GM18505 (cell line): ENCODE data around the gene MGAT5.
A peak's percentile ranks its signal among the peaks of the same experiment; 100 is the strongest.

Experiments used
- ATAC-seq: cut with Tn5 transposase; IDR thresholded peaks from one replicate; pipeline ENCODE4 v1.9.1; 2021; ENCODE audit not compliant: unreplicated experiment
- POLR2A ChIP-seq: IDR thresholded peaks from 4 replicates; pipeline ENCODE4 v1.6.1; 2011; ENCODE audit warnings: borderline replicate concordance; ENCODE audit not compliant: insufficient read depth, insufficient read length; ENCODE audit errors: extremely low read depth

MGAT5 gene

DNA sequence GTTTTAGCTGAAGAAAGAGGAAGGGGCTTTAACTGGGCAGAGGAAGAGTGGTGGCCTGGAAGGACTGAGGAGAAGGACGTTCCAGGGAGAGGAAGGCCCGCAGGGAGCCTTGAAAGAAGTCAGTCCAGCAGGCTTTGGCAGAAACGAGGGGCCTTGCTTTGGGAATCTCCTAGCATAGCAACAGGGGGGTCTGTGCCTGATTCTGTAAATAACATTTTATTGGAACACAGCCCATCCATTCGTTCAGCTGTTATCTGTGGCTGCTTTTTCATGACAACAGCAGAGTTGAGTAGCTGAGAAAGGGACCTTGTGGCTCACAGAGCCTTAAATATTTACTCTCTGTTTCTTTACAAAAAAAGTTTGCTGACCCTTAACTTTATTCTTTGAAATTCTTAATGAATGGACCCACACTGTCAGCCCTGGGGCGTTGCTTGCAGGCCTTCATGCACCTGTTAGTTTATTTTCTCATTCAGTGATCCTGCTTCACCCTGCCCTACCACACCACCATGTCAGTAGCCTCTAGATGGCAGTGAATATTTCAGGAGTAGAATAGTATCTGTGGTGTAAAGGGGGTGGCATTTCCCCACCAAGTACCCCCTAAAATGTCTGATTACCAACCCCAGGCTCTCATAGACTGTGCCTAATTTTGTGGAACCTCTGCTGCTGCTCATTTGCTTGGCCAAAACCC lies 61.0 kb downstream of the MGAT5 start:
- TF ChIP-seq POLR2A = no peak
- no peak for ATAC-seq

DNA sequence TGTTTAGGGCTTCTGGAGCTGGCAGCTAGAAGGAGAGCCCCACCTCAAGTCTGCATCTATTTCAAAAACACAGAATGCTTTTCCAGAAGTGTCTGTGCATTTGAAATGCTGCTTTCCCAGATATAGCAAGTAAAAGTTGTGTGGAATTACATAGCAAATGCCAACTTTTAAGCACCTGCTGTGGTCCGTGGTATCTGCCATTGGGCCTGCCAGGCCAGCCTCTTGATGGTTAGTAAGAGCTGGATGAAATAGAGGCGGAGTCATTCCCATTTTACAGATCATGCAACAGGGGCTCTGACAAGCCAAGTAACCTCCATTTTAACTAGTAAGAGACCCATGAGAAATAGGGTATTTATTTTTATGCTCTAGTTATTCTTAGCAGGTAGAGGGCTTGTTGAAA lies 61.6 kb downstream of the MGAT5 start:
- TF ChIP-seq POLR2A = no peak
- ATAC-seq = no peak

DNA sequence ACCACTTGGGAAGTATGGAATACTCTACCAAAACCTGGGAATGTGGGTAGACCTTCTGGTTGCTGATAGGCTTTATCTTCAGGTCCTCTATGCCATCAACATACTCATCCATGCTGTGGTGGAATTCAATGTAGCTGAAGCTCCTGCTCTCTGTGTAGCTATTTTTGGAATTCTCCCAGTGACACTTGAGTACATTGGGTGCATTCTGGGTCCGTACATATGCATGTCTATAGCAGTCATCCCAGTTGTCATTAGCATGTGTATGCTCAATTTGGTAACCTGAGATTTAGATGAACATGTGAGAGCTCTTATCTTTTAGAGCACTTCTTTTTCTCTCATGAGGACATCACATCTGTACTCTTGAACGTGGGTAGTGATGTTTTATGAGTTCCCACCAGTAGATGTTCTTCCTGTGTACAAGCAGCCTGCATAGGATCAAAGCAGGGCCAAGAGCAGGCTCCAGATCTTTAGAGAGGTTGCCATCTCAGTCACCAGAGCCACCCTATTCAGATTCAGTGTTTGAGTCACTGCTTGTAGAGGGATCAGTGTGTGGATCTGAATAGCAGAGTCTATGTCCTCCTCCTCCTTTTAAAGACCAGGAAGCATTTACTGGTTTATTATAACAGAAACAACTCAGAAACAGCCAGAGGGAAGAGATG lies 65.9 kb downstream of the MGAT5 start:
- no peak for ATAC-seq
- TF ChIP-seq POLR2A = no peak

DNA sequence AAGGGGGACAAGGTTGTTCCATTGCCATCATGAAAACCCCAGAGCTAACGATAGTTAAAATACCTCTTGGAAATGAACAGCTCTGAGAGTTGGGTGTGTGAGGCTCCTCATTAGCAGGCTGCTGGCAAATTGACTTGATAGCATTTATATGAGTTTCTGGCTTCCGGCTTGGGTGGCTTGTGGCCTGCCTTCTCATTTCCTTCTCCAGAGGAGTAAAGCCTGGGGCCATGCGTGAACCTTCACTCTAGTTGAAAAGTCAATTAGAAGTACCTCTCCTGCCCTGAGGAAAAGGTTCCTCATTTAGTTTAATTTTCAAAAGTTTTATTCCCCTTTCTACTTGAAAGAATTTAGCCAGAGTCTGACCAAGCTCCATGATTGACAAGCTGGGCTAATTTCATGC lies 67.1 kb downstream of the MGAT5 start:
- ATAC-seq = no peak
- TF ChIP-seq POLR2A = no peak

GRCh38 chr2:134323777-134324176 lies 69.9 kb downstream of the MGAT5 start:
- no peak for ATAC-seq
- TF ChIP-seq POLR2A = no peak

- no peak for TF ChIP-seq POLR2A
- ATAC-seq = no peak
Measured at GRCh38 chr2:134324430-134324829, 70.6 kb downstream of the MGAT5 start.

DNA sequence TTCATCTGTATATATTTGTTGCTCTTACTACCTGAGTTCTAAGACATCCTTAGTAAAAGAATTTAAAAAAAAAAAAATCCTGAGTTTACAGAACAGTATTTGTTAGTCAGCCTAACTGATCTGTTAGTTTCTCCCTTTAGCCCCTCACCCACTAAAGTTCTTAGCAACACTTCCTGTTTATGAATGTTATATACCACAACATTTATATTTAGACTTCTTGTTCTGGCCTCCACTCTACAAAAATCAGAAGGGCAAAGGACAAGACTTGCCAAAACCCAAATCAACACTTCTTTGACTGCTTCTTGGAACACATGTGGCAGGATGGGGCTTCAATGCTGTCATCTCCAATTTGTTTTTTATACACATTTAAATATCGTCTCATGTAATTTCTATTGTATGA lies 71.1 kb downstream of the MGAT5 start:
- no peak for TF ChIP-seq POLR2A
- no peak for ATAC-seq

GRCh38 chr2:134325696-134326095 lies 71.8 kb downstream of the MGAT5 start:
- no peak for ATAC-seq
- TF ChIP-seq POLR2A = no peak

DNA sequence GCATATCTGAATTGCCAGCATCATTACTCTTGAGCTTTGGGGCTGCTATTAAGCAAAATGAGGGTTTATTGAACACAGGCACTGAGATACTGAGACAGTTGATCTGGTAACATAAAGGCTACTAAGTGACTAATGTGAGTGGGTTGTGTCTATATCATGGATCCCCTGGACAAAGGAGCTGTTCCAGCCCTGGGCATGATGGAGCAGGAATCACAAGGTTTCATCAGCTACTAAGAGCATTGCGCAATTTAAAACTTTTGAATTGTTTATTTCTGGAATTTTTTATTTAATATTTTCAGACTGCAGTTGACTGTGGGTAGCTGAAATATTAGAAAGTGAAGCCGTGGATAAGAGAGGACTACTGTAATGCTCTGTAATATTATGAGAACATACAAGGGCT lies 73.5 kb downstream of the MGAT5 start:
- no peak for ATAC-seq
- no peak for TF ChIP-seq POLR2A

- ATAC-seq = no peak
- TF ChIP-seq POLR2A = no peak
Measured at GRCh38 chr2:134331081-134331480, 77.2 kb downstream of the MGAT5 start.

DNA sequence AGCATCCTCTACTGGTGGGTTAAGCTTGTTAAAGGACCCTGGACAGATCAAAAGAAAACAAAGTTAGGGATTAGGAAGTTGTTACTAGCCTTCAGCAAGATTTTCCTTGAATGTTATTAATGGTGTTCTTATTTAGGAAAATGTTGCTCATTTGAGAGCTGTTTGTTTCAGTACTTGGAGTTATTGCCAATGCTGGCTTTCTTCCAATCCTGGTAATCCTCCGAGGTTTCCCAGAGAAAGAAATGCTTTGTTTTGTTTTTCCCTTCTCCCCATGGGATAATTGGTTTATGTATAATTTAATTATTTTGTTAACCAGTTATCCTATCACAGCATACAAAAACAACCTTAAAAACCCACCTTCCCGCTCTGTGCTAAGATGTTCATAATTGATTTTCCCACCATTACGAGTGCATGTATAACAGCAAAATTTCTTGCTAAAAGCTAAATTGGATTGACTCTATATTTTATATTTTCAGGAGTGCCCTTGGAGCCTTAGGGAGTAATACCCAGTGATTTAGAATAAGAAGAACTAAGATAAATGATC lies 79.8 kb downstream of the MGAT5 start:
- TF ChIP-seq POLR2A = no peak
- no peak for ATAC-seq

DNA sequence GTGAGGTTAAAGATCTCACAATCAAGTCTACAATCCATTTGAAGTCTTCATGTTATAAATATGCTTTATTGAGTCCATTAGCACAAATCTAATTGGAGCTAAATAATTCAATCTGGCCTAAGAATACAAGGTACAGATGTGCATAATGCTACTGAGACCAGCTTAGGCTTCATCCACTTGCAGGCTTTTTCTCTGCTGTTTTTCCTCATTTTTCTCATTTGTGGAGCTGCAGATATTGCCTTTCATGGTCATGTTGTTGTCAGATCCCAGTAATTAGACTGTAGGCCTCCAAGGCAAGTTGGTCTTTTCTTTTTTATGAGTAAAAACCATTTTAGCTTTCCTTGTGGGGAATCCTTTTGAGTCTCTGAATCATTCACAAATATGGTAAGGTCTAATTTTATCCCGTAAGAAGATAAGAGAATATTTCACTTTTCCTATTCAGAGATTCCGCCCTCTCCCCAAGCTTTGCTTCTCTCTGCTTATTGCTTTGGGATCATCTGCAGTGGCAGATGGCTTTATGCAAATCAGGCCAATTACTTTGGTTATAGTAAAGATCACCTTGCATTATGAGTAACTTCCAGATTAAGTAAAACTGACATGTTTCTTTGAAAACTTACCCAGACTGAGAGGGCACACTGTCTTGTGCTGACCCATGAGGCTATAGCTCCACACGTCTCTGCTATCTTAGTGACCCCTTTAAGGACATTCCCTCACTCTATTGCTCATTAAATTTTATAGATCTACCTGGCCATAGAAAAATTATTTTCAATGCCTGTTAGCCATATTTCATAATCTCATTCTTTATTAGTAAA lies 80.9 kb downstream of the MGAT5 start:
- no peak for ATAC-seq
- no peak for TF ChIP-seq POLR2A

GRCh38 chr2:134335601-134336000 lies 81.7 kb downstream of the MGAT5 start:
- TF ChIP-seq POLR2A = no peak
- no peak for ATAC-seq

- peak; percentile 95 for ATAC-seq
- TF ChIP-seq POLR2A = no peak
Measured at GRCh38 chr2:134336352-134336751, 82.5 kb downstream of the MGAT5 start.

GRCh38 chr2:134336921-134337320 lies 83.0 kb downstream of the MGAT5 start:
- ATAC-seq = no peak
- no peak for TF ChIP-seq POLR2A

DNA sequence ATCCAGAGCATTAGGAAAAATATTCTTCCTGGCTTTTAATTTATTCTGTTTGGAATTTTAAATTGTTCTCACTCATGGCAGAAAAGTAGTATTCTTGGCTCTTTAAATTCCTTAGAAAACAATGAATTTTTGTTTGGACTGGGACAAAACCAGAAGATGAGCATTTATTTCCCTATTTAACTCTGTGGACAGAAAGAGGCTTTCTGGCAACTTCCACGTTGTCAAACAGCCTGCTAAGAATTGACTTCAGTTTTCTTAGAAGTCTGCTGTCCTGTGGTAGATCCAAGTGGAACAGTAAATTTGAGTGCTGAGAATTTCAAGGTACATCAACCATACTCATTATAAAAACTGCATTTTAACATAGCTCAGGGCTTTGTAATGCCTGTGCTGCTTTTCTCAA lies 83.8 kb downstream of the MGAT5 start:
- TF ChIP-seq POLR2A = no peak

More for the DNA sequence above, 83.8 kb downstream of the MGAT5 start:
- ATAC-seq = no peak
